Regular cardiac myocyte (primary cell): ENCODE results near the gene DAG1. TPM values are rescaled to one million over a fixed set of nuclear protein-coding genes. Genes with fewer than 3 reads are reported as not detected.

Experiments
- total RNA-seq: library from RNA; depleted of rRNA; stranded (reverse); fragments of >200 nt; gene quantifications from 2 replicates; pipeline ENCODE4 v1.2.3, GENCODE V29; 2014

The DAG1 gene
- 39.5 and 53.8 TPM in 2 replicates for total RNA-seq

GRCh38 chr3:49469936-49470713, at the start of gene DAG1:
Gene DAG1 (plus strand): TSS chr3:49470267. CDS start chr3:49510535, 40,268 bp downstream.

DNA sequence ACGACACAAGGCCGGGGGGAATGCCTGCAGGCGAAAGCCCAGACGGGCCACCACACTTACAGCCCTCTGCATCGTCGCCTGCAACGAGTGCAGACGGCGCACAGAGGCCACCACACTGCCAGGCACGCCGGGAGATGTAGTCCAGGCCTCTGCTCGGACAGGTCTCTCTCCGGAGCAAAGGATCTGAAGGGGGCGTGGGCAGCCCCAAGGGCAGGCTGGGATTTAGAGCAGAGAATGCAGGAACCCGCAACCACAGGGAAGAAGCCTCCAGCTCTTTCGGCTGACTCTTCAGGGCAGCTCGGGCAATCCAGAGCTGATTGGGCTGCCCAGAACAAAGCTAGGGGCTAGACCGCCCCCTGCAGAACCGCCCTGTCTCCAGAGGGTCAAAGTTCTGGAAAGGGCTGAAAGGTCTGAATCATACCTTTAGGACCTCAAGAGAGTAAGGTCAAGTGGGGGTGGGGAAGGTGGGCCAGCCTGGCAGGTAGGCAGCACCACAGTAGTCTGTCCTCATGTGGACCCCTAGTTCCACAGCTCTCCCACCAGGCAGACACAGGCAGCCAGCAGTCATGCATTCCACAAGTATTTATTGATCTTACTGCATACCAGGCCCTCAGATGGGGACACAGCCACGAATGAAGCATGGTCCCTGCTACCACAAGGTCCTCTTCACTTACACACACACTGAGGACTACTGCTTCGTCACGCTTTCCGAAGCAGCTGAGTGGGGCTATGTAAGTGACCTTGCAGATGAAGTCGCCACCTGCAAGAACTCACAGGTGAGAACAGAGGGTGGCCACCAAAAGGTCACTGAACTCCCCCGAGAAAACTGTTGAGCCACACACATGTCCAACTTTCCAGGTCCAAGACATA, 47.5 kb upstream of the DAG1 start, which contains the start of gene AMT:
Gene AMT, minus strand, starts transcription at position 95 of the 870 bp plus-strand sequence. Its CDS starts 23 bp downstream, at position 72.

DNA sequence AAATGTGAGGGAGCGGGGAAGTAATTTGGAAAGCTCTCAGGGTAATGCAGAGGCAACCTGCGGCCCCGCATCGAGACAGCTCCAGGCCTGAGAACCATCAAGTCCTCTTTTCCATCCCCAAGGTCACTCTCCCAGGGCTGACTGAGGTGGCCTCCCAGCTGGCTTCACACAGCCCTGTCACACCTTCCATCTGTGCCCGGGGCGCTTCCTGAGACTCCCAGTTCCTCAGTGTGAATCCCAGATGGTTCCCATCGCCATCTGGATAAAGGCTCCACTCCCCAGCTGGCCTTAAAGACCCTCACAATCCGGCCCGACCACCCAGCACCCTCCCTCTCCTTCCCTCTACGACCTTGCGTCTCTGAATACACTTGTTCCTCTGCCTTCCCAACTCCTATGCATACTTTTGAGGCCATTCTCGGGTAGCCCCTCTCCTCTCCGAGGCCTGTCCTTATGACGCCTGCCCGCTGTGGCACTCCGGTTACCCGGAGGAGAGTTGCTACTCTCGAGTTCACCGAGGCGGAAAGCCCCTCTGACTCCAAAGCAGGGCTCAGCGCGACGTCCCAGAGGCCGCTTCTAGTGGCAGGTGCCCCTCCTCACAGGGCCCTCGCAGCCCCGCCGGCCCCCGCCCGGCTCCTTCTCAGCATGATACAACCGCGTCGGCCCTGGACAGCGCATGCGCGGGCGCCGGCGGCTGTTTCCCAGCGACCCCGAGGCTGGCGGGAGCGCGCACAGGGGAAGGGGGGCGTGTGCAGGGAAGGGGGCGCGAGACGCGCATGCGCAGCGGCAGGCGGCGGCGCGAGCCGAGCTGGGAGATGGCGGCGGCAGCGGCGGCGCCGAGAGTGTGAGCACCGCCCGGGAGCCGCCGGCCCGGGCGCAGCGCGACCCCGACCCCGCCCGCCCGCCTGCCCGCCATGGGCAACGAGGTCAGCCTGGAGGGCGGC, 83.9 kb downstream of the DAG1 start, which contains the start of gene BSN:
Gene BSN, plus strand, starts transcription at position 786 of the 941 bp plus-strand sequence. Its CDS starts 126 bp downstream, at position 912.

Other genes with a start within 250 kb of the DAG1 start
- gene C3orf62, start 193.0 kb upstream of the DAG1 start, total RNA-seq: 0.28 and 0.96 TPM in 2 replicates
- 15.5 and 25.7 TPM in 2 replicates for gene USP4, start 130.2 kb upstream of the DAG1 start, total RNA-seq
- 125 and 294 TPM in 2 replicates for gene GPX1, start 111.9 kb upstream of the DAG1 start, total RNA-seq
- 574 and 667 TPM in 2 replicates for gene RHOA, start 58.3 kb upstream of the DAG1 start, total RNA-seq
- gene TCTA, start 57.8 kb upstream of the DAG1 start, total RNA-seq: 24.8 and 35.9 TPM in 2 replicates
- 0.38 and 0.85 TPM in 2 replicates for gene AMT, start 47.8 kb upstream of the DAG1 start, total RNA-seq
- gene NICN1, start 40.9 kb upstream of the DAG1 start, total RNA-seq: 2.0 and 2.5 TPM in 2 replicates
- under 0.01 TPM in 2 replicates for gene BSN, start 84.2 kb downstream of the DAG1 start, total RNA-seq
- 127 and 160 TPM in 2 replicates for gene APEH, start 204.1 kb downstream of the DAG1 start, total RNA-seq
- 1.5 and 6.5 TPM in 2 replicates for gene MST1, start 219.2 kb downstream of the DAG1 start, total RNA-seq
- gene RNF123, start 219.3 kb downstream of the DAG1 start, total RNA-seq: 21.3 and 22.3 TPM in 2 replicates
- 0.28 TPM in 1 of 2 replicates, not detected in the other for gene AMIGO3, start 249.4 kb downstream of the DAG1 start, total RNA-seq